Smooth muscle cell (in vitro differentiated cells): Measurements from ENCODE around the gene DCAF10. TPM values are rescaled to one million over a fixed set of nuclear protein-coding genes. Genes with fewer than 3 reads are reported as not detected.
"Not testable (repeated sequence)": the region's sequence is repeated elsewhere in the genome, so short reads cannot be mapped to it uniquely, and the experiment has no call there.

Source experiments
- DNase-seq: peaks from one replicate; lab custom pipeline; 2025; ENCODE audit not compliant: unreplicated experiment; lab: John Stamatoyannopoulos, UW
- H2AFZ ChIP-seq: fragments of 200-600 bp; sonication (generic); 2 replicates; pipeline ENCODE4 v1.6.0; 2016; ENCODE audit warnings: antibody characterized with exemption, low read depth, mild to moderate bottlenecking
- H3F3A ChIP-seq: fragments of 200-600 bp; sonication (generic); 2 replicates; pipeline ENCODE4 v1.6.0; 2017; ENCODE audit warnings: antibody characterized with exemption, low read depth
- H3K27ac ChIP-seq: fragments of 200-600 bp; sonication (generic); 2 replicates; pipeline ENCODE4 v1.5.1; 2016; ENCODE audit warnings: low read depth, mild to moderate bottlenecking
- H3K27me3 ChIP-seq: fragments of 200-600 bp; sonication (generic); 2 replicates; pipeline ENCODE4 v1.6.1; 2016; ENCODE audit warnings: low read depth, mild to moderate bottlenecking
- H3K36me3 ChIP-seq: fragments of 200-600 bp; sonication (generic); 2 replicates; pipeline ENCODE4 v1.5.1; 2016; ENCODE audit warnings: low read depth
- H3K4me1 ChIP-seq: fragments of 200-600 bp; sonication (generic); 2 replicates; pipeline ENCODE4 v1.5.1; 2016; ENCODE audit warnings: low read depth
- H3K4me2 ChIP-seq: fragments of 200-600 bp; sonication (generic); 2 replicates; pipeline ENCODE4 v1.6.0; 2016; ENCODE audit warnings: mild to moderate bottlenecking
- H3K4me3 ChIP-seq: fragments of 200-600 bp; sonication (generic); 2 replicates; pipeline ENCODE4 v1.5.1; 2016; ENCODE audit warnings: mild to moderate bottlenecking
- H3K79me2 ChIP-seq: fragments of 200-600 bp; sonication (generic); 2 replicates; pipeline ENCODE4 v1.6.0; 2016; ENCODE audit warnings: low read depth, mild to moderate bottlenecking
- H3K9ac ChIP-seq: fragments of 200-600 bp; sonication (generic); 2 replicates; pipeline ENCODE4 v1.6.0; 2016; ENCODE audit warnings: low read depth
- H3K9me3 ChIP-seq: fragments of 200-600 bp; sonication (generic); replicated peaks from 2 replicates; pipeline ENCODE4 v1.5.1; 2016; ENCODE audit warnings: low read depth
- H4K20me1 ChIP-seq: fragments of 200-600 bp; sonication (generic); 2 replicates; pipeline ENCODE4 v1.6.0; 2016; ENCODE audit warnings: low read depth
- CTCF ChIP-seq: fragments of 200-600 bp; sonication (generic); IDR thresholded peaks from 2 replicates; pipeline ENCODE4 v1.5.1; 2017; ENCODE audit warnings: borderline replicate concordance, mild to moderate bottlenecking, antibody characterized with exemption; ENCODE audit not compliant: insufficient read depth, poor library complexity, severe bottlenecking
- WGBS: methylation state at CpG from one replicate; pipeline ENCODE4 v1.1.7; 2016; ENCODE audit warnings: low lambda C conversion rate; 5-methylcytosine and 5-hydroxymethylcytosine counted together
- polyA plus RNA-seq: library from polyadenylated mRNA; unstranded; fragments of >200 nt; fragmentation: Nextera tagmentation; extraction: Ambion mirVana; gene quantifications from 2 replicates; pipeline ENCODE4 v1.2.1, GENCODE V29; 2016
- total RNA-seq: library from RNA; depleted of rRNA; stranded (reverse); fragments of >200 nt; gene quantifications from 2 replicates; pipeline ENCODE4 v1.2.3, GENCODE V29; 2014

DCAF10 gene
- total and polyA plus RNA-seq, 2 experiments from 2014 or later, result 35.6 to 77.0 TPM

- no peaks in the 10 kb centered on the region for H3F3A ChIP-seq
- no peak overlapping the region for H2AFZ ChIP-seq
- peaks cover 4% of the 10 kb centered on the region for H3K36me3 ChIP-seq
- no peak overlapping the region for H3K4me2 ChIP-seq
- no peak for DNase-seq
- no peaks in the 10 kb centered on the region for H3K4me1 ChIP-seq
- TF ChIP-seq CTCF, result no peak
- H3K27ac ChIP-seq, result no peak overlapping the region
- H4K20me1 ChIP-seq, result no peaks in the 10 kb centered on the region
- H3K9me3 ChIP-seq, result no peaks in the 10 kb centered on the region
- H3K27me3 ChIP-seq, result no peaks in the 10 kb centered on the region
- no peaks in the 10 kb centered on the region for H3K79me2 ChIP-seq
- no peak overlapping the region for H3K9ac ChIP-seq
- H3K4me3 ChIP-seq, result no peak overlapping the region
- 46% methylated on average over 5 of the region's 5 CpGs for WGBS
Measured at GRCh38 chr9:37870799-37871176, 70.2 kb downstream of the DCAF10 start.

- Histone ChIP-seq H3K79me2 (no peaks in the 10 kb centered on the region), H3K9ac (no peak overlapping the region), H3K27ac (no peak overlapping the region), H3K27me3 (no peaks in the 10 kb centered on the region), H3K4me3 (no peak overlapping the region), H4K20me1 (no peaks in the 10 kb centered on the region), H3F3A (no peaks in the 10 kb centered on the region), H3K36me3 (no peaks in the 10 kb centered on the region), H3K4me2 (no peak overlapping the region), H3K9me3 (no peaks in the 10 kb centered on the region), H3K4me1 (no peaks in the 10 kb centered on the region), H2AFZ (no peak overlapping the region)
- no peak for DNase-seq
- WGBS, result 88% methylated on average over 2 of the region's 2 CpGs
- TF ChIP-seq CTCF, result no peak
Measured at GRCh38 chr9:37873955-37874354, 73.4 kb downstream of the DCAF10 start.

GRCh38 chr9:37876376-37876775 is 75.8 kb downstream of the DCAF10 start:
- H3K4me1 ChIP-seq, result no peaks in the 10 kb centered on the region
- H3K9me3 ChIP-seq, result no peaks in the 10 kb centered on the region
- no peaks in the 10 kb centered on the region for H3K36me3 ChIP-seq
- no peak overlapping the region for H3K4me2 ChIP-seq
- H4K20me1 ChIP-seq, result no peaks in the 10 kb centered on the region
- 94% methylated on average over 1 of the region's 1 CpG for WGBS
- H3K9ac ChIP-seq, result no peak overlapping the region
- H3F3A ChIP-seq, result no peaks in the 10 kb centered on the region
- H3K27ac ChIP-seq, result no peak overlapping the region
- TF ChIP-seq CTCF, result no peak
- H3K4me3 ChIP-seq, result no peak overlapping the region
- no peaks in the 10 kb centered on the region for H3K27me3 ChIP-seq
- no peak for DNase-seq
- H3K79me2 ChIP-seq, result no peaks in the 10 kb centered on the region
- no peak overlapping the region for H2AFZ ChIP-seq

- Histone ChIP-seq H3F3A (no peaks in the 10 kb centered on the region), H3K27me3 (no peaks in the 10 kb centered on the region), H3K79me2 (no peaks in the 10 kb centered on the region), H3K4me3 (no peak overlapping the region), H4K20me1 (peaks cover 6% of the 10 kb centered on the region), H3K27ac (no peak overlapping the region), H3K36me3 (no peaks in the 10 kb centered on the region), H2AFZ (no peak overlapping the region), H3K9me3 (no peaks in the 10 kb centered on the region), H3K4me1 (no peaks in the 10 kb centered on the region), H3K4me2 (no peak overlapping the region), H3K9ac (no peak overlapping the region)
- WGBS, result 89% methylated on average over 2 of the region's 2 CpGs
- no peak for DNase-seq
- no peak for TF ChIP-seq CTCF
Measured at GRCh38 chr9:37880916-37881479, 80.4 kb downstream of the DCAF10 start.

GRCh38 chr9:37887977-37888583 is 87.5 kb downstream of the DCAF10 start:
- whole genome bisulfite sequencing, result 89% methylated on average over 11 of the region's 11 CpGs
- H3K4me1 ChIP-seq, H3K27me3 ChIP-seq, H3K4me2 ChIP-seq, H3K79me2 ChIP-seq, H2AFZ ChIP-seq, H3K9ac ChIP-seq, H3K4me3 ChIP-seq, H3K27ac ChIP-seq, DNase-seq, H3F3A ChIP-seq, H3K36me3 ChIP-seq, H3K9me3 ChIP-seq: not testable (repeated sequence)
- H4K20me1 ChIP-seq, result peaks cover 36% of the 10 kb centered on the region
